Fibroblast of lung (primary cell): Measurements from ENCODE around the gene STIMATE. TPM values are rescaled to one million over a fixed set of nuclear protein-coding genes. Genes with fewer than 3 reads are reported as not detected.

Experiments used
- DNase-seq, 2 donors: peaks; one replicate each; pipeline versions ENCODE4 v3.0.0 to v3.0.0-alpha.2; 2010; ENCODE audit warnings: low read depth in 2 of 2
- H2AFZ ChIP-seq: 2 replicates; pipeline ENCODE4 v1.5.1; 2012; ENCODE audit warnings: low read length, control low read depth, inconsistent platforms
- H3K27ac ChIP-seq: 2 replicates; pipeline ENCODE4 v1.5.1; 2011; ENCODE audit warnings: low read length, control low read depth; ENCODE audit not compliant: insufficient read depth
- H3K27me3 ChIP-seq: 2 replicates; pipeline ENCODE4 v1.5.1; 2011; ENCODE audit warnings: mild to moderate bottlenecking, low read length; ENCODE audit not compliant: control insufficient read depth, insufficient read depth
- H3K36me3 ChIP-seq: 2 replicates; pipeline ENCODE4 v1.5.1; 2011; ENCODE audit warnings: low read length; ENCODE audit not compliant: control insufficient read depth, insufficient read depth
- H3K4me1 ChIP-seq: 2 replicates; pipeline ENCODE4 v1.5.1; 2011; ENCODE audit warnings: low read length; ENCODE audit not compliant: control insufficient read depth, insufficient read depth; ENCODE audit errors: extremely low read depth
- H3K4me2 ChIP-seq: 2 replicates; pipeline ENCODE4 v1.5.1; 2011; ENCODE audit warnings: low read length, control low read depth; ENCODE audit not compliant: insufficient read depth; ENCODE audit errors: extremely low read depth
- H3K4me3 ChIP-seq, 4 experiments: fragments of 200-600 bp in 1 of 4; sonication (generic) in 1 of 4; replicated peaks in 1 of 4; 2 replicates each; pipeline ENCODE4 v1.5.1; 2011 to 2016; ENCODE audit warnings: low read length in 4 of 4, low read depth in 3 of 4, mild to moderate bottlenecking in 3 of 4, control low read depth in 2 of 4, inconsistent platforms in 1 of 4, mixed read lengths in 1 of 4; ENCODE audit not compliant: insufficient read depth in 1 of 4; ENCODE audit errors: control extremely low read depth in 1 of 4
- H3K79me2 ChIP-seq: 2 replicates; pipeline ENCODE4 v1.5.1; 2012; ENCODE audit warnings: mild to moderate bottlenecking, low read length, inconsistent platforms; ENCODE audit not compliant: control insufficient read depth, insufficient read depth
- H3K9ac ChIP-seq: 2 replicates; pipeline ENCODE4 v1.5.1; 2011; ENCODE audit warnings: mild to moderate bottlenecking, low read length, control low read depth; ENCODE audit not compliant: insufficient read depth
- H3K9me3 ChIP-seq: 2 replicates; pipeline ENCODE4 v1.5.1; 2012; ENCODE audit warnings: low read depth, low read length; ENCODE audit not compliant: control insufficient read depth, insufficient read depth
- H4K20me1 ChIP-seq: 2 replicates; pipeline ENCODE4 v1.5.1; 2011; ENCODE audit warnings: low read length; ENCODE audit not compliant: control insufficient read depth, insufficient read depth; ENCODE audit errors: extremely low read depth
- CTCF ChIP-seq, 2 donors: IDR thresholded peaks in 1 of 2; conservative IDR thresholded peaks in 1 of 2; 1 replicate in 1 of 2; 2 replicates in 1 of 2; pipeline ENCODE4 v1.5.1; 2011 to 2012; ENCODE audit warnings: low read length in 2 of 2, control low read depth in 1 of 2, inconsistent platforms in 1 of 2, low read depth in 1 of 2, mild to moderate bottlenecking in 1 of 2
- EZH2 ChIP-seq: IDR thresholded peaks from 2 replicates; pipeline ENCODE4 v1.5.1; 2012; ENCODE audit warnings: low read length, control low read depth, mild to moderate bottlenecking; ENCODE audit errors: missing control alignments
- polyA plus RNA-seq, 2 donors: library from polyadenylated mRNA; depleted of rRNA in 1 of 2; stranded (reverse) in 1 of 2; unstranded in 1 of 2; fragments of >200 nt; gene quantifications; 2 replicates each; pipeline ENCODE4 v1.2.1, GENCODE V29; 2011 to 2012; ENCODE audit warnings: missing spikeins in 1 of 2
- total RNA-seq: library from RNA; depleted of rRNA; stranded (reverse); fragments of >200 nt; gene quantifications from 2 replicates; pipeline ENCODE4 v1.2.1, GENCODE V29; 2014

STIMATE gene
- total and polyA plus RNA-seq, 2 donors (not counting 1 experiment from before 2014, with no cell fraction given), result 11.6 to 13.0 TPM

- TF ChIP-seq CTCF (conservative IDR thresholded peaks at IDR 0.05 in 1 of 2, IDR thresholded peaks at IDR 0.05 in 1 of 2; ENCODE audit: low read depth in 1 of 2, low read length in 2 of 2) (no peak), EZH2 (no peak)
- H3K79me2 ChIP-seq, result no peaks in the 10 kb centered on the region
- H3K36me3 ChIP-seq, result peaks cover 6% of the 10 kb centered on the region
- no peak overlapping the region for H2AFZ ChIP-seq
- H3K9me3 ChIP-seq, result no peaks in the 10 kb centered on the region
- peaks cover 6% of the 10 kb centered on the region for H3K4me1 ChIP-seq
- no peak overlapping the region for H3K9ac ChIP-seq
- no peak overlapping the region for H3K4me2 ChIP-seq
- no peak for DNase-seq
- H3K27ac ChIP-seq, result no peak overlapping the region
- H3K27me3 ChIP-seq, result no peaks in the 10 kb centered on the region
- H4K20me1 ChIP-seq, result no peaks in the 10 kb centered on the region
- no peak overlapping the region for H3K4me3 ChIP-seq
These were observed 50.1 kb downstream of the STIMATE start for GRCh38 chr3:52847241-52847640.

DNA sequence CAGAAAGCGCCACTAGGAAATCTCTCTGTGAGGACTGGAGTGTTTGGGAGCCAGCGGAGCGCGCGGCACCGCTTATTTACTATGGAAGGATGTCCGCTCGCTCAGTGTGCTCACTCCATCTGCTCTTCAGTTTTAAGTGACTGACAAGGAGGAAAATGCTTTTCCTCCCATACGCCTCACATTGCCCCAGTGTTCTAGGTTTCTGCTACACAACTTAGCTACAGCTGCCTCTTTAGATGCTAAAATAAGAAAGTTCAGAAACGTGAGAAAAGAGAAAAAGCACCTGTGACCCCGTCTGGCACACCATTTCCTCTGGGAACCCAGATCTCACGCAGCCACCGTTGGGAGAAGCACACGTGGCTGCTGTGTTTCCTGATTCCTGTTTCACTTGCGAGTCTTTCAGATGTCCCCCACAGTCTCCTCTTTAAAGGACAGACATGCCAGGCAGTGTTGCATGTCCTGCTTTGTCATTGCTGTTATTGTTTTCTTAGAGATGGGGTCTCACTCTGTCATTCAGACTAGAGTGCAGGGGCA lies 50.8 kb downstream of the STIMATE start:
- H3K27me3 ChIP-seq, result no peaks in the 10 kb centered on the region
- H3K79me2 ChIP-seq, result no peaks in the 10 kb centered on the region
- TF ChIP-seq EZH2, result no peak
- TF ChIP-seq CTCF (conservative IDR thresholded peaks at IDR 0.05 in 1 of 2, IDR thresholded peaks at IDR 0.05 in 1 of 2; ENCODE audit: low read depth in 1 of 2, low read length in 2 of 2), result no peak
- no peak overlapping the region for H3K27ac ChIP-seq
- H2AFZ ChIP-seq, result no peak overlapping the region
- H3K9ac ChIP-seq, result no peak overlapping the region
- no peak for DNase-seq
- no peak overlapping the region for H3K4me2 ChIP-seq
- H3K4me3 ChIP-seq, result no peak overlapping the region
- H3K9me3 ChIP-seq, result no peaks in the 10 kb centered on the region
- H3K4me1 ChIP-seq, result peaks cover 6% of the 10 kb centered on the region
- H4K20me1 ChIP-seq, result no peaks in the 10 kb centered on the region
- peaks cover 6% of the 10 kb centered on the region for H3K36me3 ChIP-seq

DNA sequence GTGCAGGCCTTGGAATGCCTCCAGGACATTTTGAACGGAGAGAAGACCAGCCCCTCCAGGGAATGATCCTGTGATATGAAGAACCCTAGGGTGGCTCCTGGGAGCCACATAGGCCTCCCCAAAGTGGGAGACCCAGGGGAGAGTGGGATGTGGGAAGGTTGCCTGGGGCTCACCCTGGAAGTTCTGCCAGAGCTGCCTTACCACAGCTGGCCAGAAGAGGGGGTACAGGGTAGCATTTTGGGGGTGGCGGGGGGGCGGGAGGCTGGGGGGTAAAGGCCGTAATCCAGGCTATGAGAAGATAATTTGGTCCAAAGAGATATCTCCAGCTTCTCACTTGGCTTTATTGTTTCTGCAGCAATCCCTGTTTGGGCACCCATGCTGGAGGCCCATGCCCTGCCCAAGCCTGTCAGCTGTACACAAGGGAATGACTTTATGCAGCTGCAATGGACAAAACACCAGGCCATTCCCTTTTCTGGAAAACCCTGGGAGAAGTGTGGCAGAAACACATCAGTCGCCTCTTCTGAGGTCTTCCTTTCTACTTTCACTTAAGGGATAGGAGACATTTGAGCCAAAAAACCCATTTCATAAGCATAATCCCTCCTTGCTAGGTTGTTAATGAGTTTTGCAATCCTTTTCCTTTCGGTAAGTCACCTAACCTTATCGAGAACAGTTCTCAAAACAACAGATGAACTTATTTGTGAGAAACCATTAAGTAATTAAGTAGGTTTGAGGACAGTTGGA lies 51.5 kb downstream of the STIMATE start:
- H3K4me3 ChIP-seq, result no peak overlapping the region
- no peaks in the 10 kb centered on the region for H3K27me3 ChIP-seq
- H4K20me1 ChIP-seq, result no peaks in the 10 kb centered on the region
- TF ChIP-seq CTCF (conservative IDR thresholded peaks at IDR 0.05 in 1 of 2, IDR thresholded peaks at IDR 0.05 in 1 of 2; ENCODE audit: low read depth in 1 of 2, low read length in 2 of 2) (peak; percentile 17 to 47), EZH2 (no peak)
- no peak overlapping the region for H3K9ac ChIP-seq
- peaks cover 6% of the 10 kb centered on the region for H3K4me1 ChIP-seq
- H3K4me2 ChIP-seq, result no peak overlapping the region
- peaks cover 6% of the 10 kb centered on the region for H3K36me3 ChIP-seq
- no peaks in the 10 kb centered on the region for H3K9me3 ChIP-seq
- no peak overlapping the region for H3K27ac ChIP-seq
- no peaks in the 10 kb centered on the region for H3K79me2 ChIP-seq
- H2AFZ ChIP-seq, result no peak overlapping the region
- no peak for DNase-seq
